NCI-H187 (cell line): ENCODE measurements around the gene FAN1.
"Not testable (repeated sequence)": the region's sequence is repeated elsewhere in the genome, so short reads cannot be mapped to it uniquely, and the experiment has no call there.

Experiments
- DNase-seq, 2 experiments: peaks; one replicate each; lab custom pipeline; 2025; lab: John Stamatoyannopoulos, UW

Gene FAN1

GRCh38 chr15:30903497-30904187 is at the start of gene FAN1:
TSS of gene FAN1 (plus strand) at chr15:30903915. CDS start at chr15:30904664, 749 bp downstream.
- DNase-seq, result peak; percentile 33 to 42

- no peak for DNase-seq
Observed at GRCh38 chr15:30859091-30859874, 44.4 kb upstream of the FAN1 start.

- DNase-seq, result no peak
Observed at GRCh38 chr15:30865257-30865656, 38.5 kb upstream of the FAN1 start.

- no peak for DNase-seq
Observed at GRCh38 chr15:30870681-30871080, 33.0 kb upstream of the FAN1 start.

- DNase-seq, result no peak
Observed at GRCh38 chr15:30872341-30872748, 31.4 kb upstream of the FAN1 start.

GRCh38 chr15:30877070-30877469 is 26.6 kb upstream of the FAN1 start:
- DNase-seq, result no peak

GRCh38 chr15:30878515-30878914 is 25.2 kb upstream of the FAN1 start:
- no peak for DNase-seq

- DNase-seq, result no peak
Observed at GRCh38 chr15:30882849-30883433, 20.8 kb upstream of the FAN1 start.

- not testable (repeated sequence) for DNase-seq
Observed at GRCh38 chr15:30883666-30884065, 20.0 kb upstream of the FAN1 start.

GRCh38 chr15:30885814-30886213 is 17.9 kb upstream of the FAN1 start:
- DNase-seq, result no peak

- DNase-seq, result no peak
Observed at GRCh38 chr15:30889196-30889595, 14.5 kb upstream of the FAN1 start.

- no peak for DNase-seq
Observed at GRCh38 chr15:30895461-30896210, 8.1 kb upstream of the FAN1 start.

GRCh38 chr15:30896211-30896606 is 7.5 kb upstream of the FAN1 start:
- DNase-seq, result no peak

- no peak for DNase-seq
Observed at GRCh38 chr15:30901889-30902288, 1.8 kb upstream of the FAN1 start.

- DNase-seq, result no peak
Observed at GRCh38 chr15:30904812-30905211, 1.1 kb downstream of the FAN1 start.

- no peak for DNase-seq
Observed at GRCh38 chr15:30905821-30906220, 2.1 kb downstream of the FAN1 start.

GRCh38 chr15:30906366-30906765 is 2.7 kb downstream of the FAN1 start:
- no peak for DNase-seq

- DNase-seq, result no peak
Observed at GRCh38 chr15:30913761-30914160, 10.0 kb downstream of the FAN1 start.

GRCh38 chr15:30917013-30917412 is 13.3 kb downstream of the FAN1 start:
- DNase-seq, result no peak

GRCh38 chr15:30917675-30918074 is 14.0 kb downstream of the FAN1 start:
- no peak for DNase-seq

- no peak for DNase-seq
Observed at GRCh38 chr15:30918366-30918765, 14.7 kb downstream of the FAN1 start.

GRCh38 chr15:30919877-30920550 is 16.3 kb downstream of the FAN1 start:
- DNase-seq, result no peak
